Measurements from ENCODE around the gene NPAS2. TPM values are rescaled to one million over a fixed set of nuclear protein-coding genes. Genes with fewer than 3 reads are reported as not detected.

NPAS2 gene
- total RNA-seq: 10.9 and 22.5 TPM in 2 replicates

GRCh38 chr2:100819370-100820272 is at the start of gene NPAS2:
TSS of gene NPAS2 (plus strand) at chr2:100820139. CDS start at chr2:100904755, 84,616 bp downstream.

GRCh38 chr2:101001691-101002561 is 182.0 kb downstream of the NPAS2 start, which contains the start of gene RPL31:
TSS of gene RPL31 (plus strand) at chr2:101002289. CDS start at chr2:101002702, 413 bp downstream.

Other genes starting within 250 kb of the NPAS2 start
- gene RPL31, start 182.2 kb downstream of the NPAS2 start, total RNA-seq: 1,547 and 1,993 TPM in 2 replicates

All from epithelial cell of alveolus of lung (primary cell).